HEK293T (cell line): Measurements from ENCODE around the gene PLA2G2D.

ENCODE experiments used
- CTCF ChIA-PET: fragments of 350-600 bp; formaldehyde crosslinking; extraction: SDS; loops from one replicate; lab custom pipeline; 2021; ENCODE audit warnings: antibody characterized with exemption, inconsistent platforms; lab: Yijun Ruan, JAX
- POLR2A ChIA-PET: fragments of 350-600 bp; formaldehyde crosslinking; extraction: SDS; loops from one replicate; lab custom pipeline; 2020; ENCODE audit warnings: antibody characterized with exemption, inconsistent platforms; lab: Yijun Ruan, JAX
- DNase-seq: peaks from one replicate; pipeline ENCODE4 v3.0.0; 2012; ENCODE audit warnings: mixed read lengths; ENCODE audit errors: extremely low spot score
- ARNT ChIP-seq: fragments of 450-650 bp; IDR thresholded peaks from 2 replicates; pipeline ENCODE4 v1.6.1; 2017; ENCODE audit warnings: mild to moderate bottlenecking
- BHLHE40 ChIP-seq: fragments of 450-650 bp; IDR thresholded peaks from 2 replicates; pipeline ENCODE4 v1.6.1; 2016; ENCODE audit warnings: mild to moderate bottlenecking, moderate library complexity, borderline replicate concordance
- CTBP1 ChIP-seq: fragments of 450-650 bp; IDR thresholded peaks from 2 replicates; pipeline ENCODE4 v1.6.1; 2016; ENCODE audit warnings: borderline replicate concordance
- ELF4 ChIP-seq: fragments of 450-650 bp; IDR thresholded peaks from 2 replicates; pipeline ENCODE4 v1.6.1; 2017; ENCODE audit warnings: antibody characterized with exemption
- FOXA1 ChIP-seq: fragments of 450-650 bp; IDR thresholded peaks from 2 replicates; pipeline ENCODE4 v1.6.1; 2016; ENCODE audit warnings: mild to moderate bottlenecking
- FOXK2 ChIP-seq: fragments of 450-650 bp; IDR thresholded peaks from 2 replicates; pipeline ENCODE4 v1.6.1; 2016; ENCODE audit warnings: mild to moderate bottlenecking
- FOXM1 ChIP-seq: fragments of 450-650 bp; IDR thresholded peaks from 2 replicates; pipeline ENCODE4 v1.6.1; 2017; ENCODE audit warnings: mild to moderate bottlenecking, borderline replicate concordance
- HDGF ChIP-seq: fragments of 450-650 bp; IDR thresholded peaks from 2 replicates; pipeline ENCODE4 v1.6.1; 2017; ENCODE audit warnings: antibody characterized with exemption, borderline replicate concordance
- L3MBTL2 ChIP-seq: fragments of 450-650 bp; conservative IDR thresholded peaks from 2 replicates; pipeline ENCODE4 v1.6.1; 2016; ENCODE audit warnings: mild to moderate bottlenecking
- LEF1 ChIP-seq: fragments of 450-650 bp; IDR thresholded peaks from 2 replicates; pipeline ENCODE4 v1.6.1; 2017; ENCODE audit warnings: mild to moderate bottlenecking, borderline replicate concordance
- NFRKB ChIP-seq: fragments of 450-650 bp; IDR thresholded peaks from 2 replicates; pipeline ENCODE4 v1.6.1; 2016; ENCODE audit warnings: mild to moderate bottlenecking, moderate library complexity
- PKNOX1 ChIP-seq: fragments of 450-650 bp; IDR thresholded peaks from 2 replicates; pipeline ENCODE4 v1.6.1; 2016
- SP1 ChIP-seq: fragments of 450-650 bp; IDR thresholded peaks from 2 replicates; pipeline ENCODE4 v1.6.1; 2017
- SUZ12 ChIP-seq: fragments of 450-650 bp; IDR thresholded peaks from 2 replicates; pipeline ENCODE4 v1.6.1; 2016; ENCODE audit warnings: mild to moderate bottlenecking
- TARDBP ChIP-seq: fragments of 450-650 bp; IDR thresholded peaks from 2 replicates; pipeline ENCODE4 v1.6.1; 2016
- ZNF384 ChIP-seq: fragments of 450-650 bp; IDR thresholded peaks from 2 replicates; pipeline ENCODE4 v1.6.1; 2016

PLA2G2D gene

GRCh38 chr1:20141001-20141400 is 21.7 kb upstream of the PLA2G2D start:
- DNase-seq: no peak
- TF ChIP-seq BHLHE40: no peak
- TF ChIP-seq HDGF: no peak
- TF ChIP-seq NFRKB: no peak
- no peak for TF ChIP-seq CTBP1
- no peak for TF ChIP-seq ARNT
- TF ChIP-seq ZNF384: no peak
- no peak for TF ChIP-seq FOXA1
- TF ChIP-seq L3MBTL2: no peak
- TF ChIP-seq SP1: no peak
- no peak for TF ChIP-seq TARDBP
- TF ChIP-seq LEF1: no peak
- TF ChIP-seq SUZ12: no peak
- no peak for TF ChIP-seq FOXM1
- TF ChIP-seq FOXK2: no peak
- no peak for TF ChIP-seq PKNOX1
- TF ChIP-seq ELF4: no peak
- ChIA-PET POLR2A (no interaction called here), CTCF (no interaction called here)

- DNase-seq: no peak
- ChIA-PET POLR2A (no interaction called here), CTCF (interaction anchor here (0.6 kb wide), 1 partner anchor 66 kb away, joined by 4 read pairs; no protein-coding TSS in a partner anchor)
- TF ChIP-seq NFRKB (no peak), LEF1 (no peak), L3MBTL2 (no peak), BHLHE40 (no peak), CTBP1 (no peak), ARNT (no peak)
Observed at GRCh38 chr1:20139776-20140612, 20.7 kb upstream of the PLA2G2D start.

GRCh38 chr1:20138961-20139550 is 19.7 kb upstream of the PLA2G2D start, which contains the start of gene PLA2G2F:
Gene PLA2G2F (plus strand): TSS chr1:20139323. CDS start chr1:20139428, 105 bp downstream.
- TF ChIP-seq NFRKB: no peak
- TF ChIP-seq ARNT: no peak
- TF ChIP-seq ZNF384: no peak
- TF ChIP-seq BHLHE40: no peak
- no peak for TF ChIP-seq CTBP1
- ChIA-PET CTCF (no interaction called here), POLR2A (no interaction called here)
- DNase-seq: no peak

- POLR2A ChIA-PET: no interaction called here
- no peak for TF ChIP-seq FOXM1
- no peak for TF ChIP-seq SP1
- TF ChIP-seq TARDBP: no peak
- TF ChIP-seq BHLHE40: no peak
- TF ChIP-seq SUZ12: no peak
- TF ChIP-seq FOXA1: no peak
- TF ChIP-seq LEF1: no peak
- no peak for TF ChIP-seq HDGF
- no peak for TF ChIP-seq ELF4
- no peak for TF ChIP-seq FOXK2
- no peak for TF ChIP-seq PKNOX1
- DNase-seq: no peak
- CTCF ChIA-PET: interaction anchor here (0.5 kb wide), 1 partner anchor 219 kb away, joined by 3 read pairs; no protein-coding TSS in a partner anchor
Observed at GRCh38 chr1:20138346-20138745, 19.0 kb upstream of the PLA2G2D start.

GRCh38 chr1:20137604-20138003 is 18.3 kb upstream of the PLA2G2D start:
- no peak for DNase-seq
- ChIA-PET POLR2A (no interaction called here), CTCF (no interaction called here)
- TF ChIP-seq TARDBP (no peak), SP1 (no peak), SUZ12 (no peak), ARNT (no peak), FOXK2 (no peak), PKNOX1 (no peak)

GRCh38 chr1:20137055-20137454 is 17.7 kb upstream of the PLA2G2D start:
- DNase-seq: no peak
- no peak for TF ChIP-seq SUZ12
- no peak for TF ChIP-seq FOXK2
- TF ChIP-seq HDGF: no peak
- TF ChIP-seq TARDBP: no peak
- no peak for TF ChIP-seq FOXM1
- TF ChIP-seq NFRKB: no peak
- TF ChIP-seq FOXA1: no peak
- TF ChIP-seq ARNT: no peak
- TF ChIP-seq CTBP1: no peak
- POLR2A ChIA-PET: no interaction called here
- CTCF ChIA-PET: no interaction called here
